Myocyte (in vitro differentiated cells): Measurements from ENCODE around the gene KRT80. TPM values are rescaled to one million over a fixed set of nuclear protein-coding genes. Genes with fewer than 3 reads are reported as not detected.

Experiments
- DNase-seq: peaks from one replicate; pipeline ENCODE4 v3.0.0-alpha.2; 2012; ENCODE audit warnings: low read depth
- total RNA-seq: library from RNA; depleted of rRNA; stranded (reverse); fragments of >200 nt; gene quantifications from 2 replicates; pipeline ENCODE4 v1.2.3, GENCODE V29; 2014

The KRT80 gene
- total RNA-seq, 1 donor from 2014 or later = 46.3 TPM

DNA sequence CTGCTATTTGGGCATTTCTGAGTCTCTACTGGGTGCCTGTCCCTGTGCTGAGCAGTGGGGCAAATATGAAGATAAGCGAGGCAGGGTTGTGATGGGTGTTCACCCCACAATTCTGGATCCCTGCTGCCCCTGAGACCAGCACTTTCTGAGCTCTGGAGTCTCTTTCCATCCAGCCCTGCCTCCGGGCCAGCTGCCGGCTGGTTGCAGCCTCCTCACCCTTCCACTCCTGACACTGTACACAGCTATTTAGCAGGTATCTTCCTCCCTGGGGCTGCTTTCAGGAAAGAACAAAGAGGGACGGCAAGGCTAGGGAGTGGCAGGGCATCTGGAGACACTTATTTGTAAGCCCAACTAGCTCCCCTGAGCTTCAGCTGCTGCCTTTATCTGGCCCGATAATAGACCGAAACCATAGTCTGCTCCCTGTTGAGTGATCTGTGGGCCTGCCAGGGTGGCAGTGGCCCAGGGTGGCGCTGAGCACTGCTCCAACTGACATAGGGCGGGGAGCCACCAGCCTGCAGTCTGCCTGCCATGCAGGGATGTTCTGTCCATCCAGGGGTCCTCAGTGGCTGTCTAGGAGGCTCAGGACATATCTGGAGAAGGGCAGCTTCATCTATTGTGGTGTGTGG lies 7.6 kb upstream of the KRT80 start:
- peak; percentile 90 for DNase-seq

DNA sequence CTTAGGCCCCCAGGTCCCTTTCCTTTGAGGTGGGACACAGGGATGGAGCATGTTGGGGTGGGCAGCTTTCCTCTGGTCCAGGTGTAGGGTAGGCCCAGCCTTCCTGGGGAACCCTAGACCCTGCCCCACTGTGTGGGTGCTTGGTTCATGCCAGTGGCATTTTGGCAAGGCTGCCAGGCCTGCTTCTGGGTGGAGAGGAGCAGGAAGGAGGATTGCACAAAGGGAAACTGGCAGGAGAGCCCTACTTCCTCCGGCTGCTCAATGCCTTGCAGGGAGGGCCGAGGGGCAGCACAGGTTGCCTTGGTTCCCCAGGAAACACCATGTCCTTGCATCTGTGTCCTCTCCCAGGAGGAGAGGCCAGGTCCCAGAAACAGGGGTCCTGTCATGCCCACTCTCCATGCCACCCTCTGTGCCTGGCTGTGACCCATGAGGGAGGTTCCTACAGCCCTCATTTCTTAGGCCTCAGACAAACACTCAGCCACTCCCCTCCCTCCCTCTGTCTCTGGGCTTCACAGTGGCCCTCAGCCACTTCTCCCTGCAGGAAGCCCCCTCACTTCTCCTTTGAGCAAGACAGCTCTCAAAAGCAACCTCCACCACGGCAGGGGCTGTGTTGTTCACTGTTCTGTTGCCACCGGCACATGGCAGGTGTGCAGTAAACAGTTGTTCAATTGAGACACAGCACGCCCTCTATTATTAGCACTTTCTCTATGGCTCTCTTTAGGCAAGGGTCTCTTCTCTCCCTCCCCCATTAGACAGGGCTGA lies 6.8 kb upstream of the KRT80 start:
- peak; percentile 73 for DNase-seq

DNA sequence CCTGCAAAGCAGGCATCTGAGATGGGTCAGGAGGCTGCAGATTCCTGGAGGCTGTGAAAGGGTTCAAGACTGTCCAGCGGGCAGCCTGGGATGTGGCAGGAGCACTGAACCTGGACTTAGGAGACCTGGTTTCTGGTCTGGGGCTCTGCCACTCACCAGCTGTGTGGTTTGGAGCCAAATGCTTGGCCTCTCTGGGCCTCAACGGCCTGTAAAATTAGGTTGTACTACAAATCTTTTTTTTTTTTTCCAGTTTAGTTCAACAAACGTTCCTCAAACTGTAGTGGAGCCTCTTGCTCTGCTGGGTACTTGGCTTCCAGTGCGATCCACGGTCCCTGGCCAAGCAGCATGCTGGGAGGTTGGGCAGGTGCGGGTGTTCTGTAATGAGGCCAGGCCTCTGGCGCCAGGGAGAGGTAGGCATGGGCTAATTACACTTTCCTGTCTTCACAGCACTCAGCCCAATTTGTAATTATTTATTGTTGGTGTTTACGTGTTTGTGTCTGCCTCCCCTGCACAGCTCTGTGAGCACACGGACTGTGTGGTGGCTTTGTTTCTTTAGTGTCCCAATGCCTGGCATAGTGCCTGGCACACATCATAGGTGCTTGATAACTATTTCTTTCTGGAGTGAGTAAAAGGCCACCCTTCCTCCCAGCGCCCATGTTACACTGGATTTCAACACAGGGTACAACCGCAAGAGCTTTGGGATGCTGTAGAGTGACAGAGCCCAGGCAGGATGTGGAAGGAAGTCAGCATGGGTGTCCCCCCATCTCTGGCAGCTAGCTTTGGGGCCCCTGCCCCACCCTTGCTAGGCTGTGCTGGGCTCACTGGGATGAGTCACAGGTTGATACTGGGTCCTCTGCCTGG lies 5.8 kb upstream of the KRT80 start:
- DNase-seq = peak; percentile 44

DNA sequence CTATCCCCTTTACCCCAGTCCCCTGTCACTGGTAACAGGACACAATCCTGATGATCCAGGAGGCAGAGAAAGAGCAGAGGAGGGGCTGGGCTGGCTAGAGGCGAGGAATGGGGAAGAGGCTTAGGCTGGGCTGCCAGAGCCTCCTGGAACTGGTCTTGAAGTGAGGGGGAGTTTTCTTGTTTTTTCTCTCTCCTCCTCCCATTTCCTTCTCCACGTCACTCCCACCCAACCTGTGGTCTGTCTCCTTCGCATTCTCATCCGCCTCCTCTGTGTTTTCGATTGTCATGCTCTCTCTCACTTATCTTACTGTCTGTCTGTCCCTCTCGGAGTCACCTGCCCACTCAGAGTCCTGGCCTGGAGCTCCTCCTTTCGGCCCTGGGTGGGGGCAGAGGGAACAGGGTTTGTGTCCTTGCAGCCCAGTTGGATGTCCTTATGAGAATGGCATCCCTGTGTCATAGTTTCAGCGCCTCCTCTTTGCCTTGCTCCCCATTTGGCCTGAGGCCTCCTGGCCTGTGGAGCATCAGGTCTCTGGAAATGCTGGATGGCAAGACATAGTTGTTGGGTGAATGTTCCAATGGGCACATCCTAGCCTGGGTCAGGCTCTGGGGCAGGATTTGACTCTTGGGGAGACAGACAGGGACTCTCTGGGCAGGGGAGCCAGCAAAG lies 3.4 kb upstream of the KRT80 start:
- DNase-seq = no peak

DNA sequence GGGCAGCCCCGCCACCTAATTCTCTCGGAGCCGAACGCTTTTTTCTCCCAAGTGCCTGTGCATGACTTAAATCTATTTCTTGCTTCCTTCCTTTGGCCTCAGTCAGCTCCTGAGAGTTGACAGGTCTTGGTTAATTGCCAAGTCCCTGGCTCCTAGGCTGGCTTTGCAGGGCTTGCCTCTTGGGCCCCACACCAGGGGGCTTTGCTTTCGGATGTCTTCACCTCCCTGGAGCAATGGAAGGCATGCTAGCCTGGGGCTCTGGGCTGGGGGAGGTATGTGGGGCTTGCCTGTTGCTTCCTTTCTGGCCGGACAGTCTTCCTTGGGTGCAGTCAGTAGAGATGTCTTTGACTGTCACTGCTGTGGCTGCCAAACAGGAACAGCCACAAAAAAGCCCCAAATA lies 2.2 kb upstream of the KRT80 start:
- peak; percentile 48 for DNase-seq

DNA sequence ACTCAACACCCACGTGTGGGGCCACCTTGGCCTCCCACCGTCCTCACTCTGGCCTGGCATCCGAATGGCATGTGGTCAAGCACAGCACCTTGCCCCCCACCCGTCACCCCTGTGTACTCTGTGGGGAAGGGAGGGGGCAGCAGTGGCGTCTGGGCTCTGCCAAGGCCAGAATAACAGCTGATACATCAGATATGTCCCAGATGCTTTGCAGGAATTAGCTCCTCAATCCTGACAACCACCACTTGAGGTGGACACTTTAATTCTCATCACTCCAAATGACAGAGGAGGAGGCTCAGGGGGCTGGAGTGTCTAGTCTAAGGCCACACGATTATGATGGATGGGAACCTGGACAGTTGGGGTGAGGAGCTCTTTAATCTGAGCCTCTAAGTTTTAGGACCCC lies 1.7 kb upstream of the KRT80 start:
- DNase-seq = peak; percentile 71

DNA sequence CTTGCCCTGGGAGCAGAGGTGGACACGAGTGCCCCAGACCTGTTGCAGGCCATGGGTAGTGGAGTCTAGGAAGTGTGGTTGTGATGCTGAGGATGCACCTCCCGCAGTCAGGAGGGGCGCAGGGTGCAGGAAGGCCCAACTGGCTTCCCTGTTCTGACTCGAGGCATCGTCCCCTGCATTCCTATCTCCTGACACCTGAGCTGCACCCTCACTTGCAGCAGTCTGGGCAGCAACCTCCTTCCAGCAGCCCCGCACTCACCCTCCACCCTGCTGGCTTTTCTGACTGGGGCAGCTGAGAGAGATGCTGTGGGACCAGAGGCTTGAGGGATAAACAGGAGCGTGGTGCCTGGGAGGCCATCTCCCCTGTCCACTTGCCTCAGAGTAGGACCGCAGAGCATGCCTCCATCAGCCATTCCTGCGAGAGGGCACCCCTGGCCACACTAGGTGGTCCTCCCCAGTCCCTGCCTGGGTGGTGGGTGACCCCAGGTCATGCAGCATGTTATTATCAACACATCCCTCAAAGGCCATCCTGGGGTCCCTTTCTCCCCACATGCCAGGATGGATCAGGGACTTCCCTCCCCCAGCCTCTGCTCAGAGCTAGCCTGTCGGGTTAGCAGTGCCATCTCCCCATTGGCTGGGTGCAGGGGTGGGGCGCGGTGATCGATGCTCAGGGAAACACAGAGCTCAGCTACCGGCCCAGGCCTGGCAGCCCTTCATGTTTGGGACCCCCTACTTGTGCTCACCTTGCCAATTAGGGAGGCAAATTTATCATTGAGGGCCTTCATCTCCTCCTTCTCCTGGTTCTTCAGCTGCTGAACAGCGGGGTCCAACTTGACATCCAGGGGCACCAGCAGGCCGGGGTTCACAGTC lies 719 bp downstream of the KRT80 start:
- DNase-seq = peak; percentile 64

DNA sequence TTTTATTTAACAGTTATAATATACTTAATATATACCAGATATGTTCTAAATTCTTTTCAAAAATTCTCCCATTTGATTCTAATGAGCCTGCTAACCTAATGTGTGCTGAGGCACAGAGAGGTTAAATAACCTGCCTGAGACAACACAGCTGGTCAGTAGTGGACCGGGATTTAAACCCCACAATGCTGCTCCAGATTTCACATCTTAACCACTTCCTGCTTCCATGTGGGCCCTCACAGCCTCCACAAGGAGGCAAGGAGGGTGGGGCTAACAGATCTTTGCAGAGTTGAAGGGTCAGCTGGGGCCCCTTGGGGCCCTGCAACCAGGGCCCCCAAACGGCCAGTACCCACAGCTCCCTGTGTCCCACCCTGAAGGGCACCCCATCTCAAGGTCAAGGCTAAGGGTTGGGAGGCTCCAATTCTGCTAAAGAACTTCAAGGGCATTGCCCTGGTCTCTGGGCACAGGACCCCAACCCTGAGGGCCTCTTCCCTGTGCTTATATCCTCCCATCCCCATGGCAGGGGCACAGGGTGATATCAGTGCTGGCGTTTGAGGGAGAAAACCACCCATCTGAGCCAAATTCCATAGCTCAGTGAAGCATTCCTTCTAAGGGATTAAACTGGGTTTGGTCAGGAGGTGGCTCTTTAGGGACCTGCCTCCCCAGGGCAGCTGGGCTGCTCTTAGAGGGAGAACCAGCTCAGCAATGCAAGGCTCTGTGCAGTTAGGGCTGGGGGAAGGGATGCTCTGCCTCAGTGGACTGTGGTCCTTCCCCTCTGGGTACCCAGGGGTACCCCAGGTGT lies 2.2 kb downstream of the KRT80 start:
- DNase-seq = peak; percentile 74

DNA sequence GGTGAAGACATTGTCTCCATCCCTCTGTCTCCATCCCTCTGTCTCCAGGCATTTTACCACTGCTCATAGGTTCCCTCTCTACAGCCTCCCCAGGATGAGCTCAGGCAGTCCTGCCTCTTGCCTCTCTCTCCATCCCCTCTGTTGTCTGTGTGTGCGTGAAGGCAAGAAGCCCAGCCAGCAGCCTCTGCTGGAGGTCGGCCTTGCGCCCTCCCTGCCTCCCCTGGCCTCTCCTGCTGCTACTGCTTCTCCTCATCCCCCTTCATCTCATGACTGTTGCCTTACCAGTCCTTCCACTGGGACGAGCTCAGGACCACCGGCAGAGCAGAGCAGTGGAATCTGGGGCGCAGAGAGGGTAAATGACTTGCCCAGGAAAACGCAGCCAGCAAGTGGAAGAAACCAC lies 3.2 kb downstream of the KRT80 start:
- no peak for DNase-seq

DNA sequence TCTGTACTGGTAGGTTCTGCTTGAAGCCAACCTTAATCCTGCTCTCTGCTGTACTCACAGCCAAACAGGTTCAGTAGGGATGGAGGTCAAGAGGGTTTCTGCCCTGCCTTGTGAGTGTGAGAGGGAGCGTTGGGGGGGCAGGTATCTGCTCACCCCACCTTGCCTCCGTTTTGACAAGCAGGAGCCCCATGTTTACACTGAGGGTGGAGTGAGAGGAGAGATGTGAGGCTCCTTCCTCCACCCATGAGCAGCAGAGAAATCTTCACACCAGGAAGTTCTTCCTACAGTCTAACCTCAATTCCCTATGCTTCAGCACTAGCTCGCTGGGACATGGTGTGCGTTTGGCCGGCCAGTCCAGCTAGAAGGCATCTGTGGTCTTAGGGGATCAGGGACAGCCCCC lies 4.2 kb downstream of the KRT80 start:
- DNase-seq = no peak

DNA sequence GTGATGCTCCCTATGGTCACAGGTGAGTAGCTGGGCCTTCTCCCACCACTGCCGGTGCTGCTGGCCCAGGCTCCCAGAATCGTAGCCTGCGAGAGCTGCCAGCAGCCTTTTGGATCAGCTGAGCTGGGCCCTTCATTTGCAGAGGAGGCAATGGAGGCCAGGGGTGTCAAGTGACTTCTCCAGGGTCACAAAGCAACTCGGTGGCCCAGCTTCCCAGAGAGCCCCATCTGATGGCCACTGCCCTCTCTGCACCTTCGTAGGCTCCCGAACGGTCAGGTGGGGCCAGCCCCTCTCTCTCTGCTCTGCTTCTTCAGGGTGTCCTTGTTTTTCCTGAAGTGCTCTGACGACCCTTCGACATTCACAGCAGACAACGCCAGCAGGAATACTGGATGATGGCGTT lies 4.6 kb downstream of the KRT80 start:
- no peak for DNase-seq

DNA sequence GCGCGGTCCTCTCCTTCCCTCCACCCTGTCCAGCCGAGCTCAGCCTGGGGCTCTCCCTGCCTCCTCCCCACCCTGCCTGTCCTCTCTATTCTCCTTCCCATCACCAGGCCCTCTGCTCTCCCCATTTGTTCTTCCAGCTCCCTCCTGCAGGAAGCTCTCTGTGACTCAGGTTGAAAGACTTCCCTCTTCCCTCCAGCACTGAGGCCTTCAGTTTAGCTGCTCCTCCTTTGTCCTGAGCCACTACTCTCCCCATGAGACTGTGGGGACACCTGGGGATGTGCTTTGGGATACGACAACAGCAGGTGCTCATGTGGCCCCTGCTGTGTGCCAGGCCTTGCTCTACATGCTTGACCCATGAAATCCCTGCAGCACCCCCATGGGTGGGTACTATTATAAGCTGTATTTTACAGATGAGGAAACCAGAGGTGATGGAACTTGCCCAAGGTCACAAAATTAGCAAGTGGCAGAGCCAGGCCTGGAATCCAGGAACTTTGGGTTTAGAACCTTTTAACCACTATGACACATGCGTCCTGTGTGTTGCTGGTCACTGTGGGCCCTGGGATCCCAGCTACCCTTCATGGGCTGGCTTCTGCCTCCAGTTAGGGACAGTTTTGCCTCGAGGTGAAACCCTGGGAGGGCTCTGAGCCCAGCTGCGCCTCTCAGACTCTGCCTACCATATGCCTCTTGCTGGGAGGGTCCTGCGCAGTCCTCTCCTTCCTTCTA lies 5.5 kb downstream of the KRT80 start:
- peak; percentile 95 for DNase-seq

DNA sequence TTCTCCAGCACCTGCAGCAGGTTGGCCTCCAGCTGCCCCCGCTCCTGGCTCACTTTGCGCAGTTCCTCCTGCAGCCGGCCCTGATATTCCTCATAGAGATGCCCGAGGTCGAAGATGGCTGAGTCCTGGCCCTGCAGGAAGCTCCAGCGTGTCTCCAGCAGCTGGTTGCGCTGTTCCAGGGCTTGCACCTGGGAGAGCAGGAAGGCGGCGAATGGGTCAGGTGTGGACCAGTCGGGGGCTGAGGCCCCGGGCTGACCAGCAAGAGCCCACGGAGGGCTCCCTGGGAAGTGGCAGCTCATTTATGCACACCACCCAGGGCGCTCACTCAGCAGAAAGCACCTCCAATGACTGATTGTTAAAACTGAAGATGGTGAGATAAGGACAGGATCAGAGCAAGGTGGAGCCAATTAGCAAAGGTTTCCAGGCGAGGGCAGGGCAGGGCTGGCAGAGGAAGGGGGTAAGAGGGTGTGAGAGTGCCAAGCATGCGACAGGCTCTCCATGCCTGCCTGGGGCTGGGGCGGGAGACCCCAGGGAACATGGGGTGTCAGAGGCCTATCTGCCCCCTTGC lies 6.3 kb downstream of the KRT80 start:
- no peak for DNase-seq

DNA sequence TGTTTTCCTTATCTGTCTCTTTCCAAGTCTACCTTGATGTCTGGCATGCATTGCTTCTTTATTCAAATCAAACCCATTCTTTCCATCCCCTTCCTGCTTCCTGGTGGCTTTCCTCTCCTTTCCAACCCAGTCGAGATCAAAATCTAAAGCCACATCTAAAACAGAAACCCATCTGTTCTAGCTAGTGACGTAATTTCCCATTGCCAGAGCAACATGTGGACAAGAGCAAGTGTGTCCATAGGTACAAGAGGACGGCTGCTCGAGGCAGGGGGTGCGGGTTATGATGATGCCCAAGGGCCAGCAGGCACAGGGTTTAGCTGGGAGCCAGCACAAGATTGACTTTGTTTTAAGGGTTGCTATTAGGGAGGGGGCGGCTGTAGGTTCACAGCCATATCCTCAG lies 7.0 kb downstream of the KRT80 start:
- no peak for DNase-seq

DNA sequence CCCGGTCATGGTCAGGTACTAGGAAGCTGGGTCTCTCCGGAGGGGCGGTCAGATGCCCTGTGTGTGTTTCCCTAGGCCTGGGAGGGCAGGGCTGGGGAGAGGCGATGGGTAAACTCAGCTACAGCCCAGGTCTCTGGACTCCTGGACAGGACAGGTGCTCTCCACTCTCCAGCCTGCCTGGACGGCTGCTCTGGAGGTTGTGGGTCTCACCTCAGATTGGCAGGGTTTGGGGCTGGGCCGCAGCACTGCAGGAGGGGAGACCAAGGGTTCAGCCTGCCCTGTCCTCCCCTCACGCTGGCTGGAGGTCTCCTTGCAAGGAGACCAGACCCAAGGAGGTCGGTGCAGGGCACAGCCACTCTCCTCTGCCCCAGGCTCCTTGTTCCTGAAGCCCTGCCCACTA lies 7.8 kb downstream of the KRT80 start:
- DNase-seq = no peak

DNA sequence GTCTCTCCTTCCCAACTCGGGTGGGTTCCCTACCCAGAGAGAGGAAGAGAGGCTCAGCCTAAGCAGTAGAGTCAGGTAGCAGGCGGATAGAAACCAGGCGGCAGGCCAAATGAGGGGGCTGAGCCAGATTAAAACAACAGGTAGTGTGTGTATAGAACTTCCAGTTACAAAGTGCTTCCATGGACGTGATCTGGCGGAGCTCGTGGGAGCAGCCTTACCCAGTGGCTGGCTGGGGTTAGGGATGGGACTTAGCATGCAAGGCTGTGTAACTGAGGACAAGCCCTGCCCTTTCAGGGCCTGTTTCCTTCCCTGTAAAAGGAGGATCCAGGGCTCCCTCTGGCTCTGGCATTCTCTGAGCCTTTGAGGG lies 8.3 kb downstream of the KRT80 start:
- no peak for DNase-seq

DNA sequence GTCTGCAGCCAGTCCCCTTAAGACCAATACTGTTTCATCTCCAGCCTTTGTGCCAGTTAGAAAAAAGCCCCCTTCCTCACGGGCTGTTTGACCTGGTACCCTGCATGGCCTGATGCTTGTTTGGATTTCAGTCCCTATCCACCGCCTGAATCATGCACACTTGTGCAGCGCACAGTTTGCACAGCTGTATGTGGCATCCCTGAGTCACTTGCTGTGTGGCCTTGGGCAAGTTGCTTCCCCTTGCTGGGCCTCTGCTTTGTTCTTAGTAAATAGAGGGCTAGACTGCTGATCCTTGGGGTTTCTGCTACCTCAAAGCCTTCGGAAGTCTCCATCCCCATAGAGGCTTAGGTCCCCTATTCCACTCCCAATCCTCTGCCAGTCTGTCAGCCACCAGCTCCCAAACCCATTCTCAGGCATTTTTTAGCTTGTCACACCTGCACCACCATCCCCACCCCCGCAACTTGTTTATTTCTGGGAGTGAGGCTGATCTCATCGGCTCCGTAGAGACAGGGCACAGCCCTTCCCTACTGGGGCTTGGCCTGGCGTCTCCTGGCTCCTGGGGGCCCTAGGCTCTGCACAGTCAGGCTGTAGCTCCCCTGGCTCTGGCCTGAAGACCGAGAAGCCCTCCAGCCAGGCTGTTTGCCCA lies 8.8 kb downstream of the KRT80 start:
- peak; percentile 68 for DNase-seq

DNA sequence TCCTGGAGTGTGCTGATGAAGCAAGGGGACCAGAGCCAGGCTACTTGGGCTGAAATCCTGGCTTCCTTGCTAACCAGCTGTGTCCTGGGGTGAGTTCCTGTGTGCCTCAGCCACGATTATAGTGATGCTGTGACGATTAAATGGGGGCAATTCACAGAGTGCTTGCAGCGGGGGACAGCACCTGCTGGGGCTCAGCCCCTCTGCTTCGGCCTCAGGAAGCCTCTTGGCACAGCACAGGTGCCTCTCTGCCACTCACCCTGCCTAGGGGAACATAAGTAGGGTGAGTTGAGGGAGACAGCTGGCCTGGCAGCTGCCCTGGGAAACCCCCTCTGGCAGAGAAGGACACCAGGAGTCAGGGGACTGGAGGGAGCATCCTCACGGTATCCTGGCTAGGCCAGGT lies 9.4 kb downstream of the KRT80 start:
- DNase-seq = peak; percentile 88
